Fibroblast of lung (primary cell): ENCODE data around the gene ITPRIPL1.

Experiments used
- CTCF ChIP-seq, 2 donors: IDR thresholded peaks in 1 of 2; conservative IDR thresholded peaks in 1 of 2; 1 replicate in 1 of 2; 2 replicates in 1 of 2; pipeline ENCODE4 v1.5.1; 2011 to 2012; ENCODE audit warnings: low read length in 2 of 2, control low read depth in 1 of 2, inconsistent platforms in 1 of 2, low read depth in 1 of 2, mild to moderate bottlenecking in 1 of 2
- EZH2 ChIP-seq: IDR thresholded peaks from 2 replicates; pipeline ENCODE4 v1.5.1; 2012; ENCODE audit warnings: low read length, control low read depth, mild to moderate bottlenecking; ENCODE audit errors: missing control alignments

GRCh38 chr2:96326564-96326963 lies 1.4 kb downstream of the ITPRIPL1 start:
- TF ChIP-seq CTCF (conservative IDR thresholded peaks at IDR 0.05 in 1 of 2, IDR thresholded peaks at IDR 0.05 in 1 of 2; ENCODE audit: low read depth in 1 of 2, low read length in 2 of 2): no peak
- TF ChIP-seq EZH2: no peak
